Naive thymus-derived CD4-positive, alpha-beta T cell (primary cell): Measurements from ENCODE around the gene KCNAB1. TPM values are rescaled to one million over a fixed set of nuclear protein-coding genes. Genes with fewer than 3 reads are reported as not detected.

Source experiments
- ATAC-seq: fragments of 150-1000 bp; cut with Tn5 transposase; 2 replicates; pipeline ENCODE4 v1.10.0; 2021; ENCODE audit warnings: mild to moderate bottlenecking, moderate library complexity
- CTCF ChIA-PET: fragments of 350-600 bp; sonication (Branson Sonifier 250); formaldehyde crosslinking; loops from one replicate; lab custom pipeline; 2021; ENCODE audit warnings: antibody characterized with exemption; lab: Charles Lee
- POLR2A ChIA-PET: fragments of 350-600 bp; sonication (Branson Sonifier 250); formaldehyde crosslinking; loops from one replicate; lab custom pipeline; 2021; ENCODE audit warnings: antibody characterized with exemption, inconsistent platforms; lab: Charles Lee
- DNase-seq, 9 donors: peaks; one replicate each; pipeline versions ENCODE4 v3.0.0 to v3.0.0-alpha.2; 2020 to 2022; ENCODE audit warnings: mixed read lengths in 1 of 9
- H3K27ac ChIP-seq: one replicate; pipeline ENCODE4 v1.7.0; 2013; ENCODE audit warnings: mild to moderate bottlenecking, low read depth, low read length, moderate library complexity
- H3K27me3 ChIP-seq, 2 donors: one replicate each; pipeline ENCODE4 v1.7.0; 2013; ENCODE audit warnings: low read length in 2 of 2, mild to moderate bottlenecking in 2 of 2, moderate library complexity in 2 of 2; ENCODE audit not compliant: control insufficient read depth in 2 of 2, insufficient read depth in 2 of 2
- H3K36me3 ChIP-seq, 3 experiments: 1 replicate in 2 of 3; 2 replicates in 1 of 3; pipeline ENCODE4 v1.7.0; 2013; ENCODE audit warnings: low read length in 3 of 3, mild to moderate bottlenecking in 3 of 3, moderate library complexity in 1 of 3; ENCODE audit not compliant: insufficient read depth in 3 of 3, control insufficient read depth in 2 of 3
- H3K4me1 ChIP-seq, 2 donors: one replicate each; pipeline ENCODE4 v1.7.0; 2013; ENCODE audit warnings: low read length in 2 of 2, mild to moderate bottlenecking in 2 of 2, moderate library complexity in 1 of 2; ENCODE audit not compliant: control insufficient read depth in 2 of 2, insufficient read depth in 2 of 2
- H3K4me3 ChIP-seq: 2 replicates; pipeline ENCODE4 v1.7.0; 2013; ENCODE audit warnings: mild to moderate bottlenecking, low read length
- H3K9me3 ChIP-seq, 3 experiments: 1 replicate in 2 of 3; 2 replicates in 1 of 3; pipeline ENCODE4 v1.7.0; 2013; ENCODE audit warnings: low read length in 3 of 3; ENCODE audit not compliant: control insufficient read depth in 2 of 3
- H3K27ac Mint-ChIP-seq, 9 donors: one replicate each; pipeline ENCODE4 v1.8.0; 2020 to 2022; ENCODE audit warnings: mixed read lengths in 9 of 9, mild to moderate bottlenecking in 8 of 9, moderate library complexity in 5 of 9, inconsistent platforms in 2 of 9
- H3K27me3 Mint-ChIP-seq, 5 donors: one replicate each; pipeline ENCODE4 v1.8.0; 2021 to 2022; ENCODE audit warnings: mixed read lengths in 5 of 5, mild to moderate bottlenecking in 1 of 5
- H3K36me3 Mint-ChIP-seq, 5 donors: one replicate each; pipeline ENCODE4 v1.8.0; 2020 to 2022; ENCODE audit warnings: mixed read lengths in 5 of 5, mild to moderate bottlenecking in 3 of 5, inconsistent platforms in 1 of 5
- H3K4me1 Mint-ChIP-seq, 7 donors: one replicate each; pipeline ENCODE4 v1.8.0; 2020 to 2022; ENCODE audit warnings: mixed read lengths in 7 of 7, mild to moderate bottlenecking in 3 of 7, inconsistent platforms in 1 of 7
- H3K4me3 Mint-ChIP-seq, 10 donors: one replicate each; pipeline ENCODE4 v1.8.0; 2020 to 2022; ENCODE audit warnings: mild to moderate bottlenecking in 10 of 10, mixed read lengths in 10 of 10, moderate library complexity in 6 of 10, inconsistent platforms in 2 of 10
- H3K9me3 Mint-ChIP-seq, 11 donors: one replicate each; pipeline ENCODE4 v1.8.0; 2020 to 2022; ENCODE audit warnings: mixed read lengths in 11 of 11, mild to moderate bottlenecking in 4 of 11, inconsistent platforms in 1 of 11, moderate library complexity in 1 of 11
- intact Hi-C, 2 donors: fragments of 100-400 bp; cut with micrococcal nuclease; formaldehyde crosslinking; loops; one replicate each; pipeline ENCODE4 v1.15.1; 2023
- polyA plus RNA-seq, 2 donors: library from polyadenylated mRNA; unstranded; fragments of 300-500 nt; fragmentation: Illumina TruSeq; gene quantifications; one replicate each; pipeline ENCODE4 v1.2.3, GENCODE V29; 2021
- total RNA-seq, 6 experiments: library from RNA in 5 of 6; stranded (reverse) in 5 of 6; gene quantifications; 1 replicate in 5 of 6; 2 replicates in 1 of 6; pipeline ENCODE4 v1.2.3 and lab custom pipeline; 2021 to 2026

The KCNAB1 gene
- total and polyA plus RNA-seq, 7 experiments from 2014 or later: 0.09 to 0.17 TPM; not detected in 5

GRCh38 chr3:156397534-156397933 lies 277.2 kb downstream of the KCNAB1 start:
- H3K27me3 ChIP-seq: no peaks in the 10 kb centered on the region
- no peak overlapping the region for H3K27ac ChIP-seq
- H3K36me3 ChIP-seq: no peaks in the 10 kb centered on the region
- H3K4me3 ChIP-seq: no peak overlapping the region
- H3K27ac Mint-ChIP-seq: no peak overlapping the region
- ChIA-PET CTCF (no interaction called here), POLR2A (interaction anchor here (0.7 kb wide), 1 partner anchor 12 kb away, joined by 4 read pairs; no protein-coding TSS in a partner anchor)
- no peaks in the 10 kb centered on the region for H3K4me1 Mint-ChIP-seq
- no peak for ATAC-seq
- no peaks in the 10 kb centered on the region for H3K9me3 Mint-ChIP-seq
- H3K4me1 ChIP-seq: no peaks in the 10 kb centered on the region
- DNase-seq: no peak
- no peak overlapping the region for H3K4me3 Mint-ChIP-seq
- peaks cover 0 to 26% (median 10%) of the 10 kb centered on the region in 5 donors for H3K27me3 Mint-ChIP-seq
- intact Hi-C loops: no loop called here
- no peaks in the 10 kb centered on the region for H3K36me3 Mint-ChIP-seq
- no peaks in the 10 kb centered on the region for H3K9me3 ChIP-seq

DNA sequence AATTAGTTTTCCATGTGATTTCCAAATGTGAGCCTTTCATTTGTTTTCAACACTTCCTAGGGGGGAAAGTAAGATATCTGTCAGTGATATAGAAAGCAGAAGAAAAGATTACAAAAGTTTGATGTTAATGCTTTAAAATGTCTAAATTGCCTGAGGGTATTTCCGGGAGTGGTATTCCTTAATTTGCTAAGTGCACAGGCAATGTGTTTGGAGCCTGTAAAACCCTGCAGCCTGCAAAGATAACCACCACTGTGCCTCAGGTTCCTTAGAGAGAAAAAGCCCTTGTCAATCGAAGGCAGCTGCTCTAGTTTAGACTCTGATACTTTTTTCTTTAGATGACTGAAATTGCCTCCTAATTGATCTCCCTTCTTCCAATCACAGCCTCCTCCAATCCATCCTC lies 279.7 kb downstream of the KCNAB1 start:
- no peak for DNase-seq
- POLR2A ChIA-PET: no interaction called here
- H3K36me3 ChIP-seq: no peaks in the 10 kb centered on the region
- H3K9me3 ChIP-seq: no peaks in the 10 kb centered on the region
- no peak overlapping the region for H3K4me3 Mint-ChIP-seq
- H3K4me1 ChIP-seq: no peaks in the 10 kb centered on the region
- no peaks in the 10 kb centered on the region for H3K27me3 ChIP-seq
- no peaks in the 10 kb centered on the region for H3K9me3 Mint-ChIP-seq
- H3K27me3 Mint-ChIP-seq: peaks cover 0 to 29% (median 5%) of the 10 kb centered on the region in 5 donors
- CTCF ChIA-PET: no interaction called here
- no peak overlapping the region for H3K27ac ChIP-seq
- H3K27ac Mint-ChIP-seq: no peak overlapping the region
- intact Hi-C loops: no loop called here
- H3K4me3 ChIP-seq: no peak overlapping the region
- H3K4me1 Mint-ChIP-seq: no peaks in the 10 kb centered on the region
- H3K36me3 Mint-ChIP-seq: no peaks in the 10 kb centered on the region
- no peak for ATAC-seq

DNA sequence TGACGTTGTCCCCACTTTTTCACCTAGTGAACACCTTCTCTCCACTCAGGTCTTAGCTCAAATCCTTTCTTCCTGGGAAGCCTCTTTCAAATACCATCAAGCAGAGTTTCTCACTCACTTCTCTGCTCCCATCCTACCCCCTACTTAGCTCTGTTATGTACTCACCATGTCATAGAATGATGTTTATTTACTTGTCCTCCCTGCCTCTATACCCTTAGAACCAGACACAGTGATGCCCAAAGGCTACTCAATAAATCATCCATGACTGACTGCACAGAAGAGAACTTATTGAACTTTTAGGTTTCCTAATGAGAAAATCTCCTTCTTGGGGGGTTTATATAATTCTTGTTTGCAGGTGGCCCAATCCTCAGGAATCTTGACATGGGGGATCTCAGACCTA lies 280.4 kb downstream of the KCNAB1 start:
- POLR2A ChIA-PET: interaction anchor here (0.7 kb wide), 1 partner anchor 31 kb away, joined by 3 read pairs; no protein-coding TSS in a partner anchor
- H3K9me3 ChIP-seq: no peaks in the 10 kb centered on the region
- no peaks in the 10 kb centered on the region for H3K4me1 Mint-ChIP-seq
- no peaks in the 10 kb centered on the region for H3K36me3 ChIP-seq
- ATAC-seq (no peak), DNase-seq (no peak)
- no peaks in the 10 kb centered on the region for H3K27me3 ChIP-seq
- H3K27me3 Mint-ChIP-seq: peaks cover 0 to 31% (median 5%) of the 10 kb centered on the region in 5 donors
- no peaks in the 10 kb centered on the region for H3K9me3 Mint-ChIP-seq
- no peak overlapping the region for H3K4me3 ChIP-seq
- no peak overlapping the region for H3K27ac Mint-ChIP-seq
- no peaks in the 10 kb centered on the region for H3K36me3 Mint-ChIP-seq
- no peaks in the 10 kb centered on the region for H3K4me1 ChIP-seq
- intact Hi-C loops: no loop called here
- H3K4me3 Mint-ChIP-seq: no peak overlapping the region
- CTCF ChIA-PET: no interaction called here
- H3K27ac ChIP-seq: no peak overlapping the region

- H3K9me3 ChIP-seq: no peaks in the 10 kb centered on the region
- POLR2A ChIA-PET: no interaction called here
- CTCF ChIA-PET: no interaction called here
- Mint-ChIP-seq H3K36me3 (no peaks in the 10 kb centered on the region), H3K4me1 (no peaks in the 10 kb centered on the region), H3K9me3 (no peaks in the 10 kb centered on the region), H3K4me3 (no peak overlapping the region), H3K27ac (no peak overlapping the region), H3K27me3 (peaks cover 0 to 34% (median 0%) of the 10 kb centered on the region in 5 donors)
- no peak overlapping the region for H3K27ac ChIP-seq
- H3K4me1 ChIP-seq: no peaks in the 10 kb centered on the region
- H3K36me3 ChIP-seq: no peaks in the 10 kb centered on the region
- ATAC-seq (no peak), DNase-seq (no peak)
- intact Hi-C loops: no loop called here
- H3K27me3 ChIP-seq: no peaks in the 10 kb centered on the region
- no peak overlapping the region for H3K4me3 ChIP-seq
Observed at GRCh38 chr3:156404217-156404616, 283.8 kb downstream of the KCNAB1 start.

GRCh38 chr3:156406393-156406792 lies 286.0 kb downstream of the KCNAB1 start:
- POLR2A ChIA-PET: no interaction called here
- Histone ChIP-seq H3K27me3 (no peaks in the 10 kb centered on the region), H3K27ac (no peak overlapping the region), H3K4me1 (no peaks in the 10 kb centered on the region), H3K36me3 (no peaks in the 10 kb centered on the region), H3K9me3 (no peaks in the 10 kb centered on the region), H3K4me3 (no peak overlapping the region)
- intact Hi-C loops: no loop called here
- Mint-ChIP-seq H3K27ac (no peak overlapping the region), H3K36me3 (no peaks in the 10 kb centered on the region), H3K4me1 (no peaks in the 10 kb centered on the region), H3K9me3 (no peaks in the 10 kb centered on the region), H3K27me3 (peaks cover 0 to 41% (median under 1%) of the 10 kb centered on the region in 5 donors), H3K4me3 (no peak overlapping the region)
- CTCF ChIA-PET: no interaction called here
- ATAC-seq: no peak
- no peak for DNase-seq

GRCh38 chr3:156407617-156408225 lies 287.3 kb downstream of the KCNAB1 start:
- ChIA-PET CTCF (no interaction called here), POLR2A (no interaction called here)
- Mint-ChIP-seq H3K36me3 (no peaks in the 10 kb centered on the region), H3K27ac (no peak overlapping the region), H3K4me3 (no peak overlapping the region), H3K9me3 (no peaks in the 10 kb centered on the region), H3K4me1 (no peaks in the 10 kb centered on the region), H3K27me3 (peaks cover 6 to 46% (median 9%) of the 10 kb centered on the region in 5 donors)
- no peaks in the 10 kb centered on the region for H3K36me3 ChIP-seq
- H3K27ac ChIP-seq: no peak overlapping the region
- no peaks in the 10 kb centered on the region for H3K4me1 ChIP-seq
- intact Hi-C loops: no loop called here
- H3K9me3 ChIP-seq: no peaks in the 10 kb centered on the region
- no peak for ATAC-seq
- H3K27me3 ChIP-seq: no peaks in the 10 kb centered on the region
- H3K4me3 ChIP-seq: no peak overlapping the region
- DNase-seq: no peak

DNA sequence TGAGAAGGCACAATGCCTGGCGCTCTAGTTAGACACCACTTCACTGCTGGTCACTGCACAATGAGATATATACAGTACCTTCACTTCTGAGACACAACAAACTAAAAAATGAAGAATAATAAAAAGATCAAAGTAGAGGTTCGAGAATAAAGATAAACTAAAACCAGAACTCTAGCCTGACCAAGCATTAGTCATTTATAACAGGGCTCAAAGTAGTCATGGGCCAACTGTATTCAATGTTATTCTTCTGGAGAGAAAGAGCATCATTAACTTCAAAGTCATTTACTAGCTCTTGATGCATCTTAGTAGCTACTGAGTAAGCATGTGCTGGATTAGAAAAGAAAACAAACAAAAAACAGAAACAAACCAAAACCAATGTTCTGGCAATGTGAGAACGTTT lies 289.3 kb downstream of the KCNAB1 start:
- no peaks in the 10 kb centered on the region for H3K9me3 ChIP-seq
- no peak overlapping the region for H3K4me3 ChIP-seq
- ATAC-seq (no peak), DNase-seq (no peak)
- H3K27ac ChIP-seq: no peak overlapping the region
- no peaks in the 10 kb centered on the region for H3K36me3 ChIP-seq
- ChIA-PET POLR2A (no interaction called here), CTCF (no interaction called here)
- intact Hi-C loops: no loop called here
- no peaks in the 10 kb centered on the region for H3K4me1 Mint-ChIP-seq
- H3K27me3 ChIP-seq: no peaks in the 10 kb centered on the region
- no peak overlapping the region for H3K27ac Mint-ChIP-seq
- peaks cover 6 to 45% (median 7%) of the 10 kb centered on the region in 5 donors for H3K27me3 Mint-ChIP-seq
- no peaks in the 10 kb centered on the region for H3K4me1 ChIP-seq
- no peaks in the 10 kb centered on the region for H3K9me3 Mint-ChIP-seq
- H3K36me3 Mint-ChIP-seq: no peaks in the 10 kb centered on the region
- H3K4me3 Mint-ChIP-seq: no peak overlapping the region
